Testis (tissue), 2 donors: ENCODE results near the gene GBA3.

Source experiments
- POLR2A ChIP-seq: fragments of 450-650 bp; IDR thresholded peaks from one replicate; pipeline ENCODE4 v1.6.1; 2017; ENCODE audit warnings: antibody characterized with exemption, mild to moderate bottlenecking, moderate library complexity
- TF ChIP-seq, protein P1 (sequence below), 3 experiments: fragments of 450-650 bp in 2 of 3; fragments of 200-600 bp in 1 of 3; sonication (generic) in 1 of 3; IDR thresholded peaks; one replicate each; pipeline ENCODE4 v1.5.1; 2016 to 2019; ENCODE audit warnings: antibody characterized with exemption in 3 of 3, mild to moderate bottlenecking in 2 of 3, moderate library complexity in 1 of 3

DNA sequence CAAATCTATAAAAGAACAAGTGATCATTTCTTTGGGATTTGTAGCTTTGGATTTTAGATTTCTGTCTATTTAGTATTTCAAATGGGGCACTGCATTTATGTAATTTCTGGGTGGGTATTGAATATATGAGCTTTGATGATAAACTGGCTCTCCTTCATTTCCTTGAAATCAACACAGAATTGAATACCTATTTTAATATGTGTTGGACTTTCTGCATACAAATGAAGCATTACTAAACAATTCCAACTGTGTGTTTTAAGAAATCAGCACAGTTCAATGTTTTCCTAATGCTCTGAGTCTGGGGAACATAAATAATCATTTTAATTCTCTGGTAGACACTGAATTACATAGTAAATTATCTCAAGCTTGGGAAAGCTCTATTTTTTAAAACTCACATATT lies 42.0 kb upstream of the GBA3 start:
- TF ChIP-seq, protein P1, sequence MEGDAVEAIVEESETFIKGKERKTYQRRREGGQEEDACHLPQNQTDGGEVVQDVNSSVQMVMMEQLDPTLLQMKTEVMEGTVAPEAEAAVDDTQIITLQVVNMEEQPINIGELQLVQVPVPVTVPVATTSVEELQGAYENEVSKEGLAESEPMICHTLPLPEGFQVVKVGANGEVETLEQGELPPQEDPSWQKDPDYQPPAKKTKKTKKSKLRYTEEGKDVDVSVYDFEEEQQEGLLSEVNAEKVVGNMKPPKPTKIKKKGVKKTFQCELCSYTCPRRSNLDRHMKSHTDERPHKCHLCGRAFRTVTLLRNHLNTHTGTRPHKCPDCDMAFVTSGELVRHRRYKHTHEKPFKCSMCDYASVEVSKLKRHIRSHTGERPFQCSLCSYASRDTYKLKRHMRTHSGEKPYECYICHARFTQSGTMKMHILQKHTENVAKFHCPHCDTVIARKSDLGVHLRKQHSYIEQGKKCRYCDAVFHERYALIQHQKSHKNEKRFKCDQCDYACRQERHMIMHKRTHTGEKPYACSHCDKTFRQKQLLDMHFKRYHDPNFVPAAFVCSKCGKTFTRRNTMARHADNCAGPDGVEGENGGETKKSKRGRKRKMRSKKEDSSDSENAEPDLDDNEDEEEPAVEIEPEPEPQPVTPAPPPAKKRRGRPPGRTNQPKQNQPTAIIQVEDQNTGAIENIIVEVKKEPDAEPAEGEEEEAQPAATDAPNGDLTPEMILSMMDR (IDR thresholded peaks at IDR 0.05), result no peak
- no peak for TF ChIP-seq POLR2A
